Bone marrow (tissue), 2 donors: ENCODE measurements around the gene PAK2.
A peak's percentile ranks its signal among the peaks of the same experiment; 100 is the strongest.
"Not testable (repeated sequence)": the region's sequence is repeated elsewhere in the genome, so short reads cannot be mapped to it uniquely, and the experiment has no call there.

Experiments used
- DNase-seq, 2 donors: peaks; one replicate each; lab custom pipeline; 2025; lab: John Stamatoyannopoulos, UW

Gene PAK2

DNA sequence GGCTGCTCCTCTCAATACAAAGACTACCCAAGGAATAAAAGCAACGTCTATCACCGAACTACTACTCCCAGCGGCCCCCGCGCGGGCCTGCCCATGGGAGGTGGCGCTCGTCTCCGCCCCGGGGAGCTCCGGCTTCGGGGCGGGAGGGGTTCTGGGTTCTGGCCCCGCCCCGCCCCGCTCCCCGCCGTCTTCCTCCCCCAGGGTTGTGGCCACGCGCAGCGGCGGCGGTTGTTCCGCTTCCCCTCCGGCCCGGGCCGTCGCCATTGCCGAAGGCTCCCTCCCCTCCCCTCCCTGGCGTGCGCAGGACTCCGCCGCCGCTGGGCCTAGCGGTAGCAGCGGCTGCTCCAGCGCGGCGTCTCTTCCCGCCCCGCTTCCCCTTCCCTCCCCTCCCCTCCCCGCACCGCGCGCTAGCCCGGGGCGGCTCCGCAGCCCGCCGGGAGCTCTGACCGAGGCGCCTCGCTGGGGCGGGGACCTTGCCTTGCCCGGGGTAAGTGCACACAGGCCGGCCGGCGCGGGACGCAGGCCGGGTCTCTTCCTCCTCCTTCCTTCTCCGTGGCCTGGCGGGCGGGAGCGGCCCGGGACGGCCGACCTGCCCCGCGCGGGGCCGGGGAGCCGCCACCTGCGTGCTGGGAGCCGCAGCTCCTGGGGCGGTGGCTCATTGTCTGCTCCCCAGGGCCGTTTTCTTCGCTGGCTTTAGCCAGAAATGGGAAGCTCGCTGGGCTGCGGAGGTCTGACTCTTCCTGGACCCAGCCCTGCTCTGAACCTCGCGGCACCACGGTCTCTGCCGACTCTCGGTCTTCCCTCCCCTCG is at the start of gene PAK2:
Gene PAK2, plus strand, starts transcription at position 187 of the 810 bp plus-strand sequence. CDS start 42,790 bp downstream, outside the sequence.
- DNase-seq, result peak; percentile 83 to 92

- DNase-seq, result no peak
Measured at GRCh38 chr3:196689941-196690660, 49.6 kb upstream of the PAK2 start.

- DNase-seq, result no peak
Measured at GRCh38 chr3:196691386-196691785, 48.3 kb upstream of the PAK2 start.

DNA sequence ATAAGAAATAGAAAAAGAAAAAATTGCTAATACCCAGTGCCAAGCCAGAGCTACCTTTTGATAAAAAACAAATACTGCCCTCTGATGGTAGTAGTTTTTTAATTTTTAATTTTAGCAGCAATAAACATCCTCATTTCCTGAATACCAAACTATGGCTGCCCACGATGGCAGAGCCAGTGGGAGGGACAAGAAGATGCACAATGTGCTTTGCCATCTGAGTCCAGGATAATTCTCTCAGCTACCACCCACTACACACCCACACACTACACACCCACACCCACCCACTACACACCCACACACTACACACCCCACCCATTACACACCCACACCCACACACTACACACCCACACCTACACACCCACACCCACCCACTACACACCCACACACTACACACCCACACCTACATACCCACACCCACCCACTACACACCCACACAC is 45.4 kb upstream of the PAK2 start:
- DNase-seq, result peak in 1 of 2 donors; percentile 47

DNA sequence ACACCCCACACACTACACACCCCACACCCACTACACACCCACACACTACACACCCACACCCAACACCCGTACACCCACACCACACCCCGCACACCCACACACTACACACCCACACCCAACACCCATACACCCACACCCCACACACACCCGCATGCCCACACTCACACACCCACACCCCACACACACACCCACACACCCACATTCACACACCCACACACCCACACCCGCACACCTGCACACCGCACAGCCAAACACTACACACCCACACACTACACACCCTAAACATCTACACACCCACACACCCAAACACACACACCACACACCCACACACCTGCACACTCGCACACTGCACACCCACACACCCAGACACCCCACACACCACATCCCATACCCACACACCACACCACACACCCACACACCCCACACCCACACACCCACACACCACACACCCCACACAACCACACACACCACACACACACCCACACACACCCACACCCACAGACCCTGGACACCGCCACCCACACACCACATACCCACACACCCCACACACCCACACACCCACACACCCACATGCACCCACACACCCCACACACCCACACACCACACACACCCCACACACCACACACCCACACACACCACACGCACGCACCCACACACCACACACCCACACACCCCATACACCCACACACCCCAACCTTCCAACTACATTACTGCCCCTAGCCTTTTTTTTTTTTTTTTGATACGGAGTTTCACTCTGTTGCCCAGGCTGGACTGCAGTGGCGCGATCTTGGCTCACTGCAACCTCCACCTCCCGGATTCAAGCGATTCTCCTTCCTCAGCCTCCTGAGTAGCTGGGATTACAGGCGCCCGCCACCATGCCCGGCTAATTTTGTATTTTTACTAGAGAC is 44.5 kb upstream of the PAK2 start:
- no peak for DNase-seq

DNA sequence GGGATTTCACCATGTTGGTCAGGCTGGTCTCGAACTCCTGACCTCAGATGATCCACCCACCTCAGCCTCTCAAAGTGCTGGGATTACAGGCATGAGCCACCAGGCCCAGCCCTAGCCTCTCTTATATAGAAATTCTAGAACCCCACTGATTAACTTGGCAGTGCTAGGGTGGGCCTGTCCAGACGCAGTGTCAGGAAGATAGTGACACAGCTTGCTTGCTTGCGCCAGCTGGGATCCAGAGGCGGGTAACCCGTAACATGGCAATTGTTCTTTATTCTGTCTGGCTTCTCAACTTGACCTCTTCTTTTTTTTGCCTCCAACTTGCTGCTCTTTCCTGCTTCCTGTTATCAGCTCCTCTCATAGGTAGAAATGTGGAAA is 43.8 kb upstream of the PAK2 start:
- DNase-seq, result no peak

- no peak for DNase-seq
Measured at GRCh38 chr3:196697270-196697669, 42.4 kb upstream of the PAK2 start.

- DNase-seq, result no peak
Measured at GRCh38 chr3:196699749-196700148, 39.9 kb upstream of the PAK2 start.

DNA sequence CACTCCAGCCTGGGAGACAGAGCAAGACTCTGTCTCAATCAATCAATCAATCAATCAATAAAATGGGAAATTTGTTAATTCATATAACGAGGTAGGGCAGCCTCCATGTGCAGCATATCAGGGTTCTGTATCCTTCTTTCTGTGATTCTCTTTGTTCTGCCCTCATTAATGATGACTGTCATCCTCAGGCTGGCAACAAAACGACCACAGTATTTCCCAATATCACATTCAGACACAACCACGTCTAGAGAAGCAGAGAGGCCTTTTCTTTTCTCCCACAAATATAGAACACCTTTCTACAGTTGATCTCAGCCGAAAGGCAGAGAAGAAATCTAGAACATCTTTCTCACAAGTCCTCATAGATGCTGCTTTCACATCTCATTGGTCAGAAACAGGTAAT is 38.9 kb upstream of the PAK2 start:
- DNase-seq, result no peak

DNA sequence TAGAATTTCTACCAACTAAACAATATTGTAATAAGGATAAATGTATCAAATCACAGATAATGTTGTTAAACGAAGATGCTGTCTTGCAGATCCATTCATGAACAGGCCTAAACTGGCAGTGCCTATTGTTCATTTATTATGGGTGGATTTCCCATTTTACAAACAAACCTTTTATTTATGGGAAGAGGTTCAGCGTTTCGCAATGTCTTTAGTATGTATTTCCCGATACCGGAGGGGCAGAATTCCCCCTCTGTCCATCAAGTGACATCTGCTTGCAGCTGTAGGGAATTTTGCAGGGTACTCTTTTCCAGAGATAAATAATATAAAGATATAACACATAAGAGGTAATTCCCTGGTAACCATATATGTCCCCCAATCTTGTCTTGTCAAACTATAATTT is 33.3 kb upstream of the PAK2 start:
- DNase-seq, result no peak

GRCh38 chr3:196706731-196707130 is 32.9 kb upstream of the PAK2 start:
- DNase-seq, result peak in 1 of 2 donors; percentile 2

GRCh38 chr3:196707566-196707965 is 32.1 kb upstream of the PAK2 start:
- DNase-seq, result no peak

GRCh38 chr3:196708467-196708866 is 31.2 kb upstream of the PAK2 start:
- DNase-seq, result no peak

DNA sequence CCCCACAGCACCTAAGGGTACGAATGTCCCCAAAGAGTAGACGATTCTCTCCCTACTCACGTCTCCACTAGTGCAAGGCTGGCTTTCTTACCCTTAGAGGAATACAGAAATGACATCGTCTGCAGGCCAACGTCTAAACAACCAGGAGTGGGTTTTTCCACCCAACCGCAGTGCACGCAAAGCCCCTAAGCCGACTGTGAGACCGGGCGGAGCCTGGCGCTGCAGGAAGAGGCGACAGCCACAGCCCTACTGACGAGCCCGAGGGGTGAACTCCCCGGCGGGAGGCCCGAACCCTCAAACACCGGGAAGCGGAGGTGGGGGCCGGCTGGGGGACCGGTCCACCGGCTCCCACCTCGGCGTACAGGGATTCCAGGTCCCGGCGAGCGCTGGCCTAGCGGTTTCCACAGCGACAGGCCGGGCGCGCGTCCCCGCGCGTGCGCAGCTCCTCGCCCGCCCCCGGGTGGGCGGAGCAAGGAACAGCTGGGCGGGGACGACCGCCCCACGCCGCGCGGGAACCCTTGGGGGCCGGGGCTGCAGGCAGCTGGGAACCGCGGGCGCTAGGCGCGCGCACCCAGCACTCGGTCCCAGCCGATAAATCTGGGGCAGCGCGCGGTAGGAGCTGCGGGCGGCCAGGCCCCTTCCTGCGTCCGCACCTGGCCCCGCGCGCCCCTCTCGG is 27.7 kb upstream of the PAK2 start, which contains the start of the genes CEP19 and PIGX:
Gene CEP19, minus strand, starts transcription at position 413 of the 676 bp plus-strand sequence. CDS start 3,593 bp downstream, outside the sequence.
Gene PIGX, plus strand, starts transcription at position 540 of the 676 bp plus-strand sequence.
- DNase-seq, result peak; percentile 79 to 85

GRCh38 chr3:196712514-196713413 is 26.9 kb upstream of the PAK2 start:
- peak; percentile 19 to 85 for DNase-seq

- DNase-seq, result not testable (repeated sequence)
Measured at GRCh38 chr3:196717162-196717561, 22.5 kb upstream of the PAK2 start.

GRCh38 chr3:196721097-196721496 is 18.6 kb upstream of the PAK2 start:
- no peak for DNase-seq

DNA sequence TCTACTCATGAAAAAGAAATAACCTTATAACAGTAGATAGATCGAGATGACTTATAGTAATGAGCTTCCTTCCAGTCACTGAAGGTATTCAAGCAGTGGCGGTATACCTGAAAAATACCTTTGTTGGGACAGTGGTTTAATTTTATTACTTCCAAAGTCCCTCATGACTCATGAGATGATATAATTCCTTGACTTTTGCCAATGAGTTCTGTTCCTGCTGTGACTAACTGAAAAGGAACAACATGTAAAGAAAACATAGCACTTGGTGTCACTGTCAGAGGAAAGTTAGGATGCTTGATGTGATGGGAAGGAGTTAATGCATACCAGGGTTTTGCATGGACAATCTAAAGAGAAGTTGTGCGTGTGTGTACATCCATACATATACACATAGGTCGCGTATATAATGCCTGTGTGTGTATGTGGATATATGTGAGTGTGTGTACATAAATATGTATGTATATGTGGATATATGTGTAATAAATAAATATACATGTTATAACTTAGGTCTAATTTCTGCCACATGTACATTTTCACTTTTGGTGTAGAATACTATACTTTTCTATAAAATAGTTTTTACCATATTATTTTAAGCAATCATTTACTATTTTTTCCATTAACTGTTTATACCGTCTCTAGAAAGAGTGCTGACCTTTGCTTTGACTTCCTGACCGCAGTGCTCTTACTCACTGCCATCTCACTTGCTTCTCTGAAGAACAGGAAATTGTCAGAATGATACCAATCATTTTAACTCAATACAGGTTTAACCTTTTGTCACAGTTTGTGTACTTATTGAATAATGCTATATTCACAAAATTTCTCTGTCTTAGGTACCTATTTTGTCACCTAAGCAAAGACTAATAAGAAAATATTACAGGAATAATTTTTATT is 12.6 kb upstream of the PAK2 start:
- DNase-seq, result no peak

- no peak for DNase-seq
Measured at GRCh38 chr3:196735751-196736150, 3.9 kb upstream of the PAK2 start.
